NCI-H510A (cell line): ENCODE measurements around the gene SLC2A6.

Experiments
- DNase-seq: peaks from one replicate; lab custom pipeline; 2025; lab: John Stamatoyannopoulos, UW

The SLC2A6 gene

DNA sequence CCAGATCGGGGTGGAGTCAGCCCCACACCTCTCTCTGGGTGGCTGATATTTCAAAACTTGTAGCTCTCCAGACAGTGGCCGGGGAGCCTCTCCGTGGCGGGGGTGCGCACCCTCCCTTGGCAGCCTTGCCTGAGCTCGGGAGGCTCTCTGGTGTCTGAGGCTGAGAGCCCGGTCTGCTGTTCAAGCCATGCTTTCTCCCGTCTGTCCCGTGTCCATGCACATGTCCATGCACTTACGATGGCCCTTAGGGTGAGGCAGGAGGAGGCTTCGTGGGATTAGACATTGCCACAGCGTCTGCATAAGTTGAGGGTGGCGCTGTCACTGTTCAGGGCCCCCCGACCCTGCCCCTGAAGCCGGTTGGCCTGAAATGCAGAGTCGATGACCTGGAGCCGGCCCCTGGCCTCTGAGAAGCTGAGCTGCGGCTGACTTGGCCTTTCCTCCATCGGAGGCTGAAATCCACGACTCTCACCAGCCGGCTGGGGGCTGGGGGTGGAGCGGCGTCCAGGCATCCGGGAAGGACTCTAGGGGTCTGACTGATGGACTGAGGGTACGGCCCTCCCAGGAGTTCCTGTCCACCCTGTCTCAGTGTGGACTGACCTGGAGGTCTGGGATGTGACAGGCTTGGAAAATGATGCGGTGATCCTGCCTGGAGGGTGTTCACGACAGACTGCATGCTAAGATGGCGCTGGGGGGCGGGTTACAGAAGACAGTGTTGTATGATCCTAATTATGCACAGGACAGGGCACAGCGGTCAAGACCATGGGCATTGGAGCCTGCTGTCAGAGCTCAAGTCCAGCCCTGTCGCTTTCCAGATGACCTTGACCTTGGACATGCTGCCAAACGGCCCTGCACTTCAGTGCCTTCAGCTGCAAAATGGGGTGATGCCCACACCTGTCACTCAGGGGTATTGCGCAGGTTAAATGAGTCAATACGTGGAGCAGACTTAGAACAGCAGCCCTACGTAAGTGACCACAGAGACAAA is 18.3 kb upstream of the SLC2A6 start:
- DNase-seq, result no peak

DNA sequence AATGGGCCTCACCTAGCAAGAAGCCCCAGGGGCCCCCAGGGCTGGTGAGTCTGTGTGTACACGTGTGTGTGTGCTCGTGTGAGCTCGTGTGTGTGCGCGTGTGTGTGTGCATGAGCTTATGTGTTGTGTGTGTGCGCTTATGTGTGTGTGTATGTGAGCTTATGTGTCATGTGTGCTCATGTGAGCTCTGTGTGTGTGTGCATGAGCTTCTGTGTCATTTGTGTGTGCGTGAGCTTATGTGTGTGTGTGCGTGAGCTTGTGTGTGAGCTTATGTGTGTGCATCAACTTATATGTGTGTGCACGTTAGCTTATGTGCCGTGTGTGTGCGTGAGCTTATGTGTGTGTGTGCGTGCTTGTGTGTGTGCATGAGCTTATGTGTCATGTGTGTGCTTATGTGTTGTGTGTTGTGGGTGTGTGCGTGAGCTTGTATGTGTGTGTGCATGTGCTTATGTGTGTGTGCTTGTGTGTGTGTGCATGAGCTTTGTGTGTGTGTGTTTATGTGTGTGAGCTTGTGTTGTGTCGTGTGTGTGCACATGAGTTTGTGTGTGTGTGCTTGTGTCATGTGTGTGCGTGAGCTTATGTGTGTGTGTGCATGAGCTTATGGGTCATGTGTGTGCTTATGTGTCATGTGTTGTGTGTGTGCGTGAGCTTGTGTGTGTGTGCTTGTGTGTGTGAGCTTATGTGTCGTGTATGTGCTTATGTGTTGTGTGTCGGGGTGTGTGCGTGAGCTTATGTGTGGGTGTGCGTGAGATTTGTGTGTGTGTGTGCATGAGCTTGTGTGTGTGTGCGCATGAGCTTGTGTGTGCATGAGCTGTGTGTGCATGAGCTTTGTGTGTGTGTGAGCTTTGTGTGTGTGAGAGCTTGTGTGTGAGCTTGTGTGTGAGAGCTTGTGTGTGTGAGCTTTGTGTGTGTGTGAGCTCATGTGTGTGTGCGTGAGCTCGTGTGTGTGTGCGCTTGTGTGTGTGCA is 16.7 kb upstream of the SLC2A6 start:
- DNase-seq, result no peak

DNA sequence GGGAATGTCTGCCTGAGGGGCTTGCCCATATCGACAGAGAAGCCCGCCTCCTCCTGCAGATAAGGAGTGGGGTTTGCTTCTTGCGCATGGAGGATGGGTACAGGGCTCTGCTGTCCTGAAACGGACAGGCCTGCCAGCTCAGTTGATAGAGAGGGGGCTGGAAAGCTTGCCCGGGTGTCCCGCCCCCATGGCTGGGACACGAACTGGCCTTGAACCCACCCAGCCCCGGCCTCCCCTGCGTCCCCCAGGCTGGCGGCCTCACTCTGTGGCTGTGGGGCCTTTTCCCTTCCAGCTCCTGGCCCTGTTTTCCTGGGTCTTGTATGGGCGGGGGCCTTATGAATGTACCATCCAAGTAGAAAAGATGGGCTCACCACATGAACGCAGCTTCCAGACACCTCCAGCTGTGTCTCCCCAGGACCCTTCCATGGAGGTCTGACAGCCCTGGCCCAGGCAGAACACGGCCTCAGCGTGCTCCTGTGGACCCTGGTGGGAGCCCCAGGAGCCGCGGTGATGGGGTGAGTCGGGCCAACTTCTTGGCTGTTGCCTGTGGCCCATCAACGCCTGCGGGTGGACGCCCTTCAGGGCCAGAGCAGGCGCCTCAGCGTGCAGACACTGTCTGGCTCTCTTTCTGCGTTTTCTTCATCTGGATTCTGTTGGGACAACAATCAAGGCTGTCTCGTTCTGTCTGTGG is 15.9 kb upstream of the SLC2A6 start:
- no peak for DNase-seq

DNA sequence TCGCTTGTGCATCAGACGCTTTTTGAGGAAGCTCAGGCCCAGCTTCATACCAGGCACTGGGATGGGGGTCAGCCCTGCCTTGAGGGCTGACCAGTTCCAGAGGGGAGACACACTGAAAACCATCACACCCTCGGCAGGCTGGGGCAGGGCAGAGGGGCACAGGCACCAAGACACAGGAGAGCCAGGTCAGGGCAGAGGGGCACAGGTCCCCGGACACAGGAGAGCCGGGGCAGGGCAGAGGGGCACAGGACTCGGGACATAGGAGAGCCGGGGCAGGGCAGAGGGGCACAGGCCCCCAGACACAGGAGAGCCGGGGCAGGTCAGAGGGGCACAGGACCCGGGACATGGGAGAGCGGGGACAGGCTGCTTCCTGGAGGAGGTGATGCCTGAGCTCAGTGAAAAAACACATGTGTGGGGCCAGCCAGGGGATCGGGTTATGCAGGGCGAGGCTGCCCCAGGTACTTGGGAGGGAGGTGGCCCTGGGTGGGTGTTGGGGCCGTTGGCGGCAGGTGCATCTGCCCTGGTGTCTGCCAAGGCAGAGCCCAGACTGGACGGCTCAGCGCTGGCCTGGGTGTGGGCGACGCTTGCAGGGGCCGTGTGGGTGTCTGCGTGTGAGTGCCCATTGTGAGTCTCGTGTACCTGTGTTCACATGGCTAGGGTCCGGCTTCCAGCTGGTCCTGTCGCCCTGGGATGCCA is 15.1 kb upstream of the SLC2A6 start:
- no peak for DNase-seq

DNA sequence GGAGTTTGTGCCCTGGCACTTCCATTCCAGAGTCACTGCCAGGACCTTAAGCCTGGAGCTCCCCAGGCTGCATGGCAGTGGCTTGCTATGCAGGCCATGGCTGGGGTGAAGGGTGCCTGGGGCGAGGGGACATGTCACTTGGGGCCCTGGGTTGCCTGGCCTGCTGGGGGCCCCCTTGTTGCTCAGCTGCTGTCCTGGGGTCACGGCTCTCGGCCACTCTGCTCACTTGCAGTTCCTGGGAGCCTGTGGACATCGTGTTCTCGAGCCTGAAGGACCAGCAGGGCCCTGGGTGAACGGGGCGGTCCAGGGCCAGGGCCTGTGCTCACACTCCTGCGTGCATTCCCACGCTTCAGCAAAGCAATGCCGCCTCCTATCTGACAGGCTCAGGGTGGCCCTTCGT is 14.5 kb upstream of the SLC2A6 start:
- DNase-seq, result no peak

DNA sequence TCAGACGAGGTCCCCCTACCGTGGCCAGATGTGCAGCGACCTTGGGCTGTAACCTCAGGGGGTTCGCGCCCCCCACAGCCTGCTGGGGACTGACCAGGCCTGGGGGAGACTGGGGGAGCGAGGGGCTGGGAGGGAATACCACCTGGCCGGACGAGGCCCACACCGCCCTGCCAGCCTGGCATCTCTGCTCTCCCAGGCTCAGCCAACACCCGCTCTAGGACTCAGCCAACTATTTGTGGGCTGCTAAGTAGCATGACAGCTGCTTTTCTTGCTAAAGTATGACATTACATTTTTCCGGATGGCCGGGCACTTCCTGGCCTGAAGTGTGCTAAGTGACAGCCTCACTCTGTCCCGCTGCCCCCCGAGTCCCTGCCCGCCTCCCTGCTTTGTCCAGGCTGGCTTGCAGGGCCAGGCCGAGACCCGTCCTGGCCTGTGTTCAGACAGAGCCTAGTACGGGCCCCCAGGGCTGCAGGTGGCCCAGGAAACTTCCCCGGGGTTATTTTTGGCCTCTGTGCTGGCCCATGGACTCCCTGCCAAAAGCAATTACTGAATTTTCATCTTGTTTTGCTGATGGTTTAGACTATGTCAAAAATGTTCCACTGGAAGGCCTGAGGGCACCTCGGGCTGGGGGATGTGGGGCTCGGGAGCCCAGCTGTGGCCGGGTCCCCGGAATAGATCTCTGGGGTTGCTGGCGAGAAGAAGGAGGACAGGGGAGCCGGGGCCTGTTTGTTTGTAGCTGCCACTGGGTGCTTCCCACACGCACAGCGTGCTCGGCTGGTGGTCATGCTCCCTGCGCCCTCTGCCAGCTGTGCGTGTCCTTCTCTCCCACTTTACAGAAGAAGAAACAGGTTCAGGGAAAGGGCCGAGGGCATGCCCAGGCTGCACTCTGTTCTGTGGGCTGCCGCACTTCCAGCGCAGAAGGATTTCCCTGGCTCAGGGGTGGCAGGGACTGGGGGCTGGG is 13.4 kb upstream of the SLC2A6 start:
- DNase-seq, result no peak

DNA sequence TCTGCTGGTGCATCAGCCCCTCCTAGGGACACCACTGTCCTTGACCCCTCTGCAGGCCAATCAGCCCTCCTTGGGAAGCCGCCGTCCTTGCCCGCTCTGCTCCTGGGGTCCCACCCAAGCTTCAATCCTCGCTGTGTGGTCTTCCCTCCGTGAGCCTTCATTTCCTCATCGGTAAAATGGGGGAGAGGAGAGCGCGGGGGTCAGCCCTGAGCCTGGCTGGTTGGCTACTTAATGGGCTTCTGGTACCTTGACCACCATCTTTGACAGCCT is 12.7 kb upstream of the SLC2A6 start:
- DNase-seq, result no peak

DNA sequence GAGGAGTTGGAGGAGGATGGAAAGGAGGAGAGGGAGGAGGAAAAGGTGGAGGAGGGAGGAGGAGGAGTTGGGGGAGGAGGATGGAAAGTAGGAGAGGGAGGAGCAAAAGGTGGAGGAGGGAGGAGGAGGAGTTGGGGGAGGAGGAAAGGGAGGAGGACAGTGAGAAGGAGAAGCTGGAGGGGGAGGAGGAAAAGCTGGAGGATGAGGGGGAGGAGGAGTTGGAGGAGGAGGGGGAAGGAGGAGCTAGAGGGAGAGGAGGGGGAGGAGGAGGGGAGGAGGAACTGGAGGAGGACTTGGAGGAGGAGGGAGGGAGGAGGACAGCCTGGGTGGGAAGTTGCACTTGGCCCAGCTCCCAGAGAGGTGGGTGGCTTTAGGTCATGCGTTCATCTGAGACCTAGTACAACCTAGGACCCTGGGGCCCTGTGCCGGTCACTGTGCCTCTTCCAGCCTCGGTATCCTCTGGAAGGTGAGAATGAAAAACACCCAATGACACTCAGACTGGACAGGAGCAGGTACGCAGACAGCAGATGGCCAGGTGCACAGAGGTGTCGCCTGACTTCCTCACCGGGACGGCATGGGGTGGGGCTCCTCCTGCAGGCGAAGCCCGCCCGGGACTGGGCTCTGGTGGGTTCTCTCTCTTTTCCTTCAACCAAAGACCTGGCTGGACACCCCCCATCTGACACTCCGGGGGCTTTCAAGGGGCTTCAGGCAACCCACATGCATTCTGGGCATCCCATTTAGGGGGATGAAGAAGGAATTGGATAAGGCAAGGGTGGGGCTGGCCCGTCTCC is 12.2 kb upstream of the SLC2A6 start:
- no peak for DNase-seq

DNA sequence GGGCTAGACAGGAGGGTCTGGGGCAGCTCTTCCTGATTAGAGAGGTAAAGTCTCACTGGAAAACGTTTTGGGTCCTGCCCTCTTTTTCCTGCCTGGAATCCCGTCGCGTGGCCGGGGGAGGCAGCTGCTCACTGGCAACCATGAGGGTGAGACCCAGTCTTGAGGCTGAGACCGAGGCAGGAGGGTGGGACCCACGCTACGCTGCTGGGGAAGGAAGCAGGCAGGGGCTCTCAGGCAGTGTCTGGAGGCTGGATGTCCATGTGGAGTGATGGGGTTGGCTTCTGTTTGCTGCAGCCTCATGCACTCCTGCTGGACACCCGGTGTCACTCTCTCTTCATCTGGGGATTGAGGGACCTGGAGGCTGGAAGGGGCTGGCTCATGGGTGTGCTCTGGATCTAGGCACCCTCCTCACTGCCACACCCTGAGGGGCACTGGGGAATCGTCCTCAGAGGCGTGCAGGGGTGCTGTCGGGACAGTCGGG is 11.3 kb upstream of the SLC2A6 start:
- no peak for DNase-seq

DNA sequence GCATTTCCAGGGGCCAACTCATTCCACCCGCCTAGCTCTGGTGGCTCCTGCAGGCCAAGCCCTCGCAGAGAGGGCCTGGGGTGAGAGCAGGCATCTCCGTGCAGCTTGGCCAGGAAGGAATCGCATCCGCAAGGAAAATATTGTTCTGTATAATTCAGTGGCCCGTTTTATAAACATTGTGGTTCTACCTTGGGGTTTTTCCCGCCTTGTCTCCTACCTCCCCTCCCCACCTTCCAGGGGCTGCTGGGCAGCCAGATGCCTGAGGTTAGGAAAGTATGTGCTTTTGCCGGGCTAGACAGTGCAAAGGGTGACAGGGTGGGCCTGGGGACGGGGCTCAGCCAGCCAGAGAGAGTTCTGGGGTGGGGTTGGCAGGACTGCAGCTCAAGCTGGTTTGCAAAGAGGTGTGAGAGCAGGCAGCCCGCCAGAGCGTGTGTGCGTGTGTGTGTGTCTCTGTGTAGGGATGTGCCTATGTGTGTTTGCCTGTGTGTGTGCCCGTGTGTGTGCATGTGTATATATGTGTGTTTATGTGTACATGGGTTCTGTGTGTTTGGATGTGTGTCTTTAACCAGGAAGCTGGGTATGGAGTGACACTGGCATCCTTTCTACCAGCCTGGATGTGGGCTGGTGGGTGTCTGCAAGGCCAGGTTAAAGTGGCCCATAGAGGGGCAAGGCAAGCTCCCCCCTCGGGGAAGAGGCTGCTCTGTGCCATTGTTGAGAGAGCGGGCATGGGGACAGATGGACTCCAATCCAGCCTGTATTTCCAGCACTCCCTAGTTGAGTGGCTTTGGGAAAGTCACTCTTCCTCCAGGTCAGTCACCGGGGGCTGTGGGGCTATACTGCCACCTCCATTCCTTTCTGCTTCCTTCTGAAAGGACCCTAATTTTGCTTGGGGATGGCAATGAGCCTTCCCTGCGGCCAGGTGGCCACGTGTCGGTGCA is 10.6 kb upstream of the SLC2A6 start:
- DNase-seq, result no peak

DNA sequence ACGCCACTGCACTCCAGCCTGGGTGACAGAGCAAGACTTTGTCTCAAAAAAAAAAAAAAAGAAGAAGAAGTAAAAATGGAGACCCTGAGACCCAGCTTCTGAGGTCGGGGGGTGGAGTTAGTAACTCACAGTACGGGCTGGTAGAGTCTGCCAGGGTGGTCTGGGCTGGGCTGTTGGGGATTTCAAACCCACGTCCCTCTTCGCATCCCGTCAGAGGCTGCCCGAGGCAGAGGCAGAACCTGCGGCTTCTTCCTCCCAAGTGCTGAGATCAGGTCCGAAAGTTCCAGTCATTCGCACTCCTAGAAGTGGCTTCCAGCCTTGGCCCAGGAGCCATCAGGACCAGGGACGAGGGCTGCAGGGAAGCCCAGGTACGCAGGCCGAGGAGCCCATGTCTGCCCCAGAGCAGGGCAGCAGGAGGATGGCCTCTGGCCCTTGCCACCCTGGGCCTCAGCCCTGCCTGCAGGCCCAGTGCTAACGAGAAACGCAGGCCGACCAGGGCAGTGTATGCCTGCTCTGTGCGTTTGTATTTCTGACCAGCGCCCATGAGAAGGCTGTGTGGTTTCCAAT is 9.9 kb upstream of the SLC2A6 start:
- no peak for DNase-seq

DNA sequence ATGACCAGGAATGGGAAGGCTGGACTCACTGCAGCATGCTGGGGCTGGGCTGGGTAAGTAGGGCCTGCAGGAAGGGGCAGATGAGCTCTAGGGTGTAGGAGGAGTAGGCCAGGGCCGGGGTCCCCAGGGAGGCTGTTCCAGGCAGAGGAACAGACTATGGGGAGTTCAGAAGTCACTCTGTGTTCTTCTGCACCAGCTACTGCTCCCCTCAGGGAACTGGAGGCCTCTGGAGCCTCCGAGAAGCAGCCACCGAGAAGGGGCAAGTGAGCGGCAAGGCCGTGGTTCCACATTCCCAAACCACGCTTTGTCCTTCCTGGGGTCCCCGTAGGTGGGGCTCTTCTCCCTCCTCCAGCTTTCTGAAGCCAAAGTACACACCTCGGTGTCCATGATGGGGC is 8.4 kb upstream of the SLC2A6 start:
- DNase-seq, result no peak

DNA sequence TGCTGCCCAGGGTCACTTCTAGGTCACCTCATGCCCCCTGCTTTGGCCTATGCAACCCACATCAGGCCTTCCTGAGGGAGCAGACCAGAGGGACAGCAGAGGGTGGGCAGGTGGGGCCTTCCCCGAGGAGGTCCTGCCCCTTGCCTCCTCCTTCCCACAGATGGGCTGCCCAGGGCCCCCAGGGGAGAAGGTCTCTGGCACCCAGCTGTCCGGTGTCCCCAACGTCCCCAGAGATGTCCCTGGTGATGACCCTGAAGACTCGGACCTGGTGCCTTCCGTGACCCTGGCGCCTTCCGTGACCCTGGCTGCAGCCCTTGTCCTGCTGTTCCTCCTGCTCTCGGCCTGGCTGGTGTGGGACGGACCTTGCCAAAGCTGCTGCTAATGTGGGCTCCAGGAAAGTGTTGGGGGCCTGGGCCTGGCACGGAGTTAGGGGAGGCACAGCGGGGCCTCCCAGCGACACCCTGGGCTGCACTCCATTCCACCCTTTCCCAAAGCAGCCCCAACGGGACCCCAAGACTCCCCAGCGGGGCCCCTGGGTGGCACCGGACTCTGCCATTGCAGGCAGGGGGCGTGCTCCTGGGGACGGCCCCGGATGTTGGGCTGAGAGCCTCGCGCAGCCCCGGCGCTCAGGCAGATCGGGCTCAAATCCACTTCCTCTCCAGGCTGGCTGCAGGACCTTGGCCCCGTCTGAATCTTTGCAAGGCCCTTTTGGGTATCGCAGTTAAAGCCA is 6.8 kb upstream of the SLC2A6 start:
- DNase-seq, result no peak

DNA sequence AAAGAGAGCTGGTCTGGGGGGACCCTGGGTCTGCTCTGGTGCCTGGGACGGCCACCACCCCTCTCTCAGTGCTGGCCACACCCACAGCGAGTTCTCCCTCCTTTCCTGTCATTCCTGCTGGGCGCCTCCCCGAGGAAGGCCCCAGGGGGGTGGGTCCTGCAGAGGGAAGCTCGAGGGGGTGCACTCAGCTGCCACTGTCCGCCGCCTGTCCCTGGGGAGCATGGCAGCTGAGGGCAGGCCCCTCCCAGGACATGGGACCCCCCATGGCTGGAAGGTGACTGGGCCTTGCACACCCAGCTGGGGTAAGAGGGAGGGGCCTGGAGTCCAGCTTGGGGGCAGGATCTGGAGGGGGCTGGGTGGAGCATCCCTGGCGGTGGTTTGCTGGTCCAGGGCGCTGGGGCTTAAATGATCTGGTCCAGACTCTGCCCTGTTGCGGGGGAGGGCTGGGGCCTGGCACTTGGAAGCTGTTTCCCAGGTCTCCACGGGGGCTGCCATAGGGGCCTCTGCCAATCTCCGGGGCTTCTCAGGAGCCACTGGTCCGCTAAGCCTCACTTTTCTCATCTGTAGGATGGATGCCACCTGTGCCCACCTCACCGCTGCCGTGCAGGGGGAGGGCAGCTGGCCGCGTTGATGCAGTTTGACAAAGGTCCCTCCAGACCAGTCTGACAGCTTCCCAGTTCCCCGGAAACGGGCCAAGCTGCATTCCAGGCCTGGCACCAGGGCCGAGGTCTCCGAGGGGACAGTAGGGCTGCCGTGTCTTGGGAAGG is 6.0 kb upstream of the SLC2A6 start:
- no peak for DNase-seq

DNA sequence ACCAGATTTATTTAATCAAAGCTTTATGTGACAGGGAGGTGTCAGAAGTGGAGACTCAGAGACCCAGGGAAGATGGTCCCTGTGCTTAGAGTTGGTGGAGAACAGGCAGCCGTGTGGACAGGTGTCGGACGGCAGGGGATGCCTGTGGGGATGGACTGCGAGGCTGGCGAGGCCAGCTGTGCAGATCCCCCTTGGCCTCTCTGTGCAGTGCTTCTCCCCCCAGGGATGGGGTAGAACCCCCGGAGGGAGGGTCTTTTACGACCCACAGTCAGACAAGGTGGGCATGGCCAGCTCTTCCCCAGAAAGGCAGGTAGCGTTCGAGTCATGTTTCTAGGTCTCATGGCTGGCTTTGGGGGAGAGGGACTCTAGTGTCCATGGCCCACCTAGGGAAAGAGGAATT is 4.7 kb upstream of the SLC2A6 start:
- no peak for DNase-seq

DNA sequence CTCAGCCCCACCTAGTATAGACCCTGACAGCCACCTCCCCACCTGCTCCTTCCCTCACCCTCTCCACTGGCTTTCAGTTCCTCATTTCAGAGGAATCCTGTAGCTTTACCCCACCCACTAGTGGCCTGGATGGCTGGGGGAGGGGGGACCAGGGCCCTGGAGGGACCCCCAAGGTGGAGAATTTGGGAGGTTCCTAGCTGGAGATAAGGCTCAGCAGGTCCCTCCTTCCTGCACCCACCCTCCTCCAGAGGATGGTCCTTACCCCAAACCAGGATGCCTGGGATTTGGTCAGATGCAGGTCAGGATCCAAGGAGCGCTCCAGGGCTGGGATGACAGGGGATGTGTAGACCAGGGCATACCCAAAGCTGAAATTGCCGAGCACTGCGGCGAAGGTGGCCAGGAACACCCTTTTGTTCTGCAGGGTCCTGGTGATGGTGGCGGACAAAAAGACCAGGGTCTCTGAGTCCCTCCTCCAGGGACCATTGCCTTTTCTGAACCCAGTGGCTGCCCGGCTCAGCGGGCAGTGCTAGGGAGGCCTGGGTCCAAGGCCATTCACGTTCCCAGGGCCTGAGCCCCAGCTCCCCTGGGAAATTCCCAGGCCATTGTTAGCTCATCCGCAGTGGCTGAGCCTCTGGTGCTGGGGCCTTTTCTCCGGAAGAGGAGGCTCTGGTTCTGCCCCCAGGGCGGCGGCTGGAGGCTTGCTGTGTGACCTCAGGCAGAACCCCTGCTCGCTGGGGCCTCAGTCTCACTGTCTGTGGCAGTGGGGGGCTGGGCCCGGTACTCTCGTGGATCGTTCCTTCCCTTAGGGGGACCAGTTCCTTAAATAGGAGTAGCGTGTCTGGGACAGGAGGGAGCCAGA is 678 bp downstream of the SLC2A6 start:
- no peak for DNase-seq
